GM18868 (cell line): ENCODE results near the gene MED13L.
"Not testable (repeated sequence)": the region's sequence is repeated elsewhere in the genome, so short reads cannot be mapped to it uniquely, and the experiment has no call there.

Experiments
- ATAC-seq: cut with Tn5 transposase; IDR thresholded peaks from one replicate; pipeline ENCODE4 v1.9.1; 2021; ENCODE audit warnings: mild to moderate bottlenecking, moderate library complexity; ENCODE audit not compliant: unreplicated experiment

MED13L gene

DNA sequence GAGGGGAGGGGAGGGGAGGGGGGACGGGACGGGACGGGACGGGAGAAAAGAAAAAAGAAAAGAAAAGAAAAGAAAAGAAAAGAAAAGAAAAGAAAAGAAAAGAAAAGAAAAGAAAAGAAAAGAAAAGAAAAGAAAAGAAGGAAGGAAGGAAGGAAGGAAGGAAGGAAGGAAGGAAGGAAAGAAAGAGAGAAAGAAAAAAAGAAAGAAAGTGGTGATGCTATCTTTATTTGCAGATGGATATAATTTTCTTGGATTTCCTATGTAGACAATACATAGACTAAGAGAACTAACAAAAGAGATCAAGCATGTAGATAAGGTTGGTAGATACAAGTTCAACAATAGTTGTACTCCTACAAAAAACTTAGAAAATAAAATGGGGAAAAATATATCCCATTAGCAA, 245.9 kb downstream of the MED13L start:
- ATAC-seq = not testable (repeated sequence)

DNA sequence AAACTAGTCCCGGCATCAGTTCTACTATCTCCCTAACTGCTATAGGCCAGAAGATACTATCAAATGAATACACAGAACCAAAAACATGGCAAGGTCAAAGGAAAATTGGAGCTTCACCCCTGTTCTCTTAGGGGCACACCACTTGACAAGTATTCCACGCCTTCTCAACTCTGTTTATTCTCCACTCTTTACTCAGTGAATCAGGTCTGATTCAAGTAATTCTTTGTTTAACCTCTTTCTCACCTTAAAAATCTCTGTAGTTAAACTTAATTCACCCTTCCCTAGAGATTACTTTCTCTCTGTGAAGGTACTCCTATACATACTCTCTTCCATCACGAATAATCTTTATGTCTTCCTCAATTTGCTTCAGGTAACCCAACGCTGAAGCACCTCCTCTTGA, 248.9 kb downstream of the MED13L start:
- no peak for ATAC-seq

DNA sequence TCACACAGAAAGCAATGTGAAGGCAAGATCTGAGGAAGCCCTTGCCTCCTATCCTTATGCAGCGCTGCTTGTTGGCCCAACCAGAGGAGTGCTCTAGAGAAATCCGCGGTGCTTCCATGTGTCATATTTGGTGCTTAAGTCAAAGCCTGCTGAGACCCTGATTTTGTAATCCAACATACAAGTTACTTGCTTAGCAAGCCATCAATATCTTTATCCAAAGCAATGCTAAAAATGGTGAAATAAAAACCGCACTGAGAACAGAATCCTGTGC, 250.0 kb downstream of the MED13L start:
- ATAC-seq = no peak

DNA sequence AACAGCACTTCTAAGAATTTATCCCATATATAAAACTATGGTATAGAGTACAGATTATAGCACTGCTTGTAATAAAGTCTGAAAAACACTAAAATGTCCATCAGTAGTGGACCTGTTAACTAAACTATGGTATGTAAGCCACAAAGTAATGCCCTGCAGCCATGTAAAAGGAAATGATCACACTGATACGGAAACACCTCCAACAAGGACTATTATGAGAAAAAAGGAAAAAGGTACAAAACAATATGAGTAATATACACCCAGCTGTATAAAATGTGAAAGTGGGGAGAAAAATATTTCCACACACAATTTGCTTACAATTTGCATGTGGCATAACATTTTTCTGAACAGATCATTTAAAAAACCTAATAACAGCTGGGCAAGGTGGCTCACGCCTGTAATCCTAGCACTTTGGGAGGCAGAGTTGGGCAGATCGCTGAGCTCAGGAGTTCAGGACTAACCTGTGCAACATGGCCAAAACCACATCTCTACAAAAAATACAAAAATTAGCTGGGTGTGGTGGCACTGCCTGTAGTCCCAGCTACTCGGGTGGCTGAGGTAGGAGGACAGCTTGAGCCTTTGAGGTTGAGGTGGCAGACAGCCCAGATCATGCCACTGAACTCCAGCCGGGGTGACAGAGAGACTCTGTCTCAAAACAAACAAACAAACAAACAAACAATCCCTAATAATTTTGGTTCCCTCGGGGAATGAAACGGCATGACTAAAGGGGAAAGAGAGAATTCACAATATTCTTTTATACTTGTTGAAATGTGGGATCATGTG, 250.5 kb downstream of the MED13L start:
- ATAC-seq = no peak

DNA sequence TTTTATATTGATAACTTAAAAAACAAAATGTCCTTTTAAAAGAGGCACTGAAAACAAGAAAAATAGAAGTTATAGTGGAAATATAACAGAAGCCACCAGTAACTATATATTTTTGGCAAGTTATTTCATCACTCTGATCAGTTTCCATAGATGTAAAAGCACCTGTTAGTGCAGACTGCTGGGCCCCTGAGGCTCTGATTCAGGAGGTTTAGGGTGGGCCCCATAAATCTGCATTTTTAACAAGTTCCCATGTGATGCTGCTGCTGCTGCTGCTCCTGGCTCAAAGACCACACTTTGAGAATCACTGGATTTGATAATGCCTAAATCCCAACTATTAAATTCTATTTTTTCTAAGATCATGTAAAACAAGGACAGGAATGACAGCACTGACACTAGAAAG, 251.1 kb downstream of the MED13L start:
- no peak for ATAC-seq

DNA sequence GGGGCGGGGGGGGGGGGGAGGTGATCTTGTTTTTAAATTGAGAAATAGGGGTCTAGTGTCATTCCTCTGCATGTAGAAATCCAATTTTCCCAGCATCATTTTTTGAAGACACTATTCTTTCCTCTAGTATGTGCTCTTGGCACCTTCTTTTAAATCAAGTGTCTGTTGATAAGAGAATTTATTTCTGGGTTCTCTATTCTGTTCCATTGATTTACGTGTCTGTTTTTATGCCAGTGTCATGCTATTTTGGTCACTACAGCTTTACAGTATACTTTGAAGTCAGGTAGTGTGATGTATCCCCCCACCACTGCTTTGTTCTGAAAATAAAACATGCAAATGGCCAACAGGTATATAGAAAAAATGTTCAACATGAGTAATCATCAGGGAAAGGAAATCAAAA, 252.7 kb downstream of the MED13L start:
- no peak for ATAC-seq

DNA sequence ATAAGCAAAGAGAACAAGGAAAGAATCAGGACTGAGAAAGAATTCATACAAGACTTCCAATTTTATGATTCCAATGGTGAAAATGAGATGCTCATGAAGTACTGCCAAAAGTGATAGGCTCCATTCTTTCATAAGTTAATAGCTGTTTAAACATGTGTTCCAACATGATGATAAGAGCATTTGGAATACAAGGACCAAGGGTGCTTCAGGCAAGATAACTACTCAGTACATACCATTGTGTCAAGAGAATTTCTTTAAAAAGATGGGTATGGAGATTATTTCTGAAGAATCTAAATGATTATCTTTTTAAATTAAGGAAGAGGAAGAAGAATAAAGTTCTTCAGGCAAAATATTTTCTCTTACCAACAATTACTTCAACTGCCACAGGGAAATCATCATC, 258.1 kb downstream of the MED13L start:
- no peak for ATAC-seq

DNA sequence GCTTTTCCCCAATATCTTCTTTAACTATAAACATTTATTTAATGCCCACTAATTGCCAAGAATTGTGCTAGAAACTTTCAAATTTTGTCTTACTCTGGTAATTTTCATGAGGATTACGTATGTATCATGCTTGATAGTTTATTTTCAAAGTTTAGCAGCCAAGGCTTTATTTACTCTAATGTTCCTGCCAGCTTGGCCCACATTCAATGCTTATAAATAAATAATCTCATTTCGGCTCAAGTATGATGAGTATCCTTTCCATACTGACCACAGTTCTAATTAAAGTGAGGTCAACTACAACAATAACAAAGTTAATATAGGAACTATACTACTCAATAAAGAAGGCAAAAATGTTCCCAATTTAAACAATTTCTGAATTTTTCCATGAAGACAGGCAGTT, 259.2 kb downstream of the MED13L start:
- no peak for ATAC-seq

DNA sequence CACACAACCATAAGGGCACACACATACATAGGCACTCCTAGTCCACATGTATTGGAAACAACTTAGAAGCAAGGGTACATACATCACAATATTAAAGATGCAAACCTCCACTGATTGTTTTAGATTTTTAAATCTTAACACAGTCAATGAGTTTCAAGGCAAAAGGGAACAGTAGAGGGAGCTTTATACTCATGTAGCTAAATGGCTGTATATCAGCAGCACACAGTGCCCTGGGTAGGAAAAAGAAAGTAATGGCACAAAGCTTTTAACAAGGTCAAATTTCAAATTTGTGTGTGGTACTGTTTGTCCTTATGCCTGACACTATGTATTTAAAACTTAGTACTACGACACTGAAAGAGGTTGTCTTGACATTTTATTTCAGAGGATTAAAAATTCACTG, 262.0 kb downstream of the MED13L start:
- ATAC-seq = no peak

DNA sequence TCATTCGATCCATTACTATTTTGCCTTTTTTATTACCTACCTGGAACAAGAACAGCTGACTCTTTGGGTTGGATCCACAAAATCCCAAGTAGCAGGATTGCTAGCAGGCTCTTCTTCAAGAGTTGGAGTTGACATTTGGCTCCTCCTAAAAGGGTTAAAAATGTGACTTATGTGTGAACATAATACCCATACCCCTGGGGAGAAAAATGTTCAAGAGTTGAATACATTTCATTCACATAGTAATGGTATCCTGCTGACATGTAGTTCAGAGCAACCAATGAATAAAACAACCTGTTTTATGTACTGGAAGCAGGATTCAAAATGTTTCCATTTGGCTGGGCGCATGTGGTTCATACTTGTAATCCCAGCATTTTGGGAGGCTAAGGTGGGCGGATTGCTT, 264.7 kb downstream of the MED13L start:
- no peak for ATAC-seq

DNA sequence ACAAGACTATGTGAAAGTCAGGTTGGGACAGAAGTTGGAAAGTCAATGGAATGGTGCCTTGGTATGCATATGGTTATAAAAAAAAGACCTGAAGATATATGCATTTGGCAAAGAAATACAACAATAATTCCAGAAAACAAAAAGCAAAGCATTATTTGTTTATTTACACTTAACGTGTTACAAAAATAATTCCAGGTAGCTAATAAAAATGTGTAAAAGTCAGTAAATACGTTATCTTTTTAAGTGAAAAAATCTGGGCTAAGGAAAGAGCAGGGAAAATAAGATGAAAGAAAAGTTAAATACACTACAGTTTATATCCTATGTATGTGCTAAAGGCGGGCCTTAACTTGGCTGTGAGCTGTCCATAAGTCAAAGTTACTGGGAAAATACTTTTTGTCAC, 266.3 kb downstream of the MED13L start:
- ATAC-seq = no peak

DNA sequence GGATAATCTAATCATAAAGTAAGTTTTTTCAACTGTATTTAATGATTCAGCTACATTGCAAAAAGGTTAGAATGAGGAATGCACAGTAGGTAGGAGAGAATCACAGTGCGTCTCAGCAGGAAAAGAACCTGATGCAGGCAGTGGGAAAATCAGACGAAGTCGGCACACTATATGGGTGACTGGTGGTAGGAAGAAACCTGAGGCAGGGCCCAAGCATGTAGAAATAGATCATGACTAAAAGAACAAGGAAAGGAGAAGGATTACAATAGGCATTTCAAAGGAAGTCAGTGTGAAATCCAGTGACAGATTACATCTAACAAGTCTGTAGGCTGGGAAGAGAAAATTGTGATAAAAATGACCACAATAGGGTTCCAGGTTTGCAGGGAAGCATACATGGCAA, 267.0 kb downstream of the MED13L start:
- ATAC-seq = no peak

DNA sequence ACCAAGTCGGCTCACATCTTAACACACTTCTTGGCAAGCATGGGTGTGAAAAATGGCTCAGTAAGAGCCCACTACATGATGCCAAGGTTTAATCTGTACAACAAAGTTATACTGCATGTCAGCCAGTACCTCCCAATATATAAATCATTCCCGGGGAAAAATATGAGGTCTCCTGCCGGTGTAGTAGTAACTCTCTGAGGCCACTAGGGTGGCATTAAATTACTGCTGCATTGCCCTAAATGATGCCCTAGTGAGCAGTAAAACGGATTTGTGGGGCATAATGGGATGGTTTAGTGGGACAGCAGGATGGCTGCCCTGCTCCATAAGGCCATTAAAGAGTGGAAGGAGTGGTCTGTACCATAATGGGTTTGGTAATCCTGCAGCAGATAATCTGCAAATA, 267.7 kb downstream of the MED13L start:
- no peak for ATAC-seq

DNA sequence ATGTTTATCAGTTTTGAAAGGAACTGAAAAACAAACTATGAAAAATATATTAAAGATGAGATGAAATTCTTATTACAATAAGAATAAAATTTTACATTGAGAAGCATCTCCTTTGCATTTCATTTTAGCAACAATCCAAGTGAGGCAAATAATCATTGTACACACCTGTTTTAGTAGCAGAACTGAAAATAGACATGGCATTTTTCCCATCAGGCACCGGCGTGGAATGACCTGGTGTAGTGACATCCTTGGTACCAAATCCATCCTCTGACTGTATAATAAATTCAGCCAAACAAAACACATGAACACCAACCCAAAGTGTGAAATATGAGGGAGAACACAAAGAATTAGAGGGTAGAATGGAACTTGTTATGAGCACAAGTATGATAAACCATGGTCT, 271.4 kb downstream of the MED13L start:
- no peak for ATAC-seq

DNA sequence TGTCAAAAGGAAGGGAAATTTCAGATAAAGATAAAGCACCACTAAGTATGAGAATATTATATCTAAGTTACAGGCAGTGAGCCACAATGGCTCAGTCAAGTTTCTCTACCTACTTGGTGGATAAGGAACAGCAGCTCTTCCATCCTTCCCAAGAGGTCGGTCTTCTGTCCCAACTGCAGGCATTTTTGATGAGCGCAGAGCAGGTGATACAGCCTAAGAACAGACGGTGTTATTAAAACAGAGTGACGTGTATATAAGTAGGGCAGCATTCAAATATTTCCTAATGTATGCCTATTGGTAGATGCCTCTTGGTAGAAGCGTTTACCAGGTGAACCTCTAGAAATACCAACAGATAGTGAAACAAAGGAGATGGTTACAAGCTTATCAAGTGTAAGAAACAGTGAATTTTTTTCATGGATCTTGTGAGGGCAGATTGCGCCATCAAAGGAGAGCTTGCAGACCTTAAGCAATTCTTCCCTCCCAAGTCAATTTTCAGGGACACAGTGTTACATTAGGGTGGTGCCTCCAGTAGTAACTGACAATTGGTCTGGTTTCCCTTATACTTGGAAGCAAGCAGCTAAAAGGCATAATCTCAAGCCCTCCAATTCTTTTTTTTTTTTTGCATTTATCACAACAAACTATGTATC, 274.5 kb downstream of the MED13L start:
- no peak for ATAC-seq

DNA sequence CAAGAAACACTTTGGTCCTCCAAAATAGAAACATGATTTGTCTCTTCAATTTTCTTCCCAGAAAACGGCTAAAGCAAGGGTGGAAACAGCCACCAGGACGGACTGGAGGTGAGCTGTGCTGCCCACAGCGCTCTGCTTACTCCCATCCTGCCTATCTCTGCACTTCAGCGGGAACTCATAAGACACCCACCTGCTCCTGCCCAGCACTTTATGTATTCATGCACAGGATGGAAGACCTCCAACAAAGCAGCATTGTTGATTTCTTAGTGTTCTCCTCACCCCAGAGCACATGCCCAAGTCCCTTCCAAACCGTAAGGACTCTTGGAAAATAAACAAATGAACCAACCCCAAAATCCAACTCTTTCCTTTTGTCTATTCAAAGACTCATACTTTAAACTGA, 277.2 kb downstream of the MED13L start:
- ATAC-seq = no peak

DNA sequence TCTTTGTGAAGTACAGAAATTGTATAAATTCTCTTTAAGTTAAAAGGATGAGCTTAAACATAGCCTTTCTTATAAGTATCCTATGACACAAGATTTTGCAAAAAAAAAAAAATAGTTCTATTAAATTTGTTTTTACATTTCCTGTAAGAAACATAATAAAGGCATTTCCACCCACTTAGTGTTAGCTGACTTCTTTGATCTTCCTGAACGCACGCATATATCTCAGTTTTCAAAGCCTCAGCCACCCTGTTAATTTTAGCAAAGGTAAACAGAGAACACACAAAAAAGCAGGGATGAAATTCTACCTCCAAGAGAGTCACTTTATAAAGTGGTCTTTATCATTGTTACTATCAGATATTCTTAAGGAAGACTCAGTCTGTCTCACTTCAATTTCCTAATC, 277.9 kb downstream of the MED13L start:
- ATAC-seq = no peak

DNA sequence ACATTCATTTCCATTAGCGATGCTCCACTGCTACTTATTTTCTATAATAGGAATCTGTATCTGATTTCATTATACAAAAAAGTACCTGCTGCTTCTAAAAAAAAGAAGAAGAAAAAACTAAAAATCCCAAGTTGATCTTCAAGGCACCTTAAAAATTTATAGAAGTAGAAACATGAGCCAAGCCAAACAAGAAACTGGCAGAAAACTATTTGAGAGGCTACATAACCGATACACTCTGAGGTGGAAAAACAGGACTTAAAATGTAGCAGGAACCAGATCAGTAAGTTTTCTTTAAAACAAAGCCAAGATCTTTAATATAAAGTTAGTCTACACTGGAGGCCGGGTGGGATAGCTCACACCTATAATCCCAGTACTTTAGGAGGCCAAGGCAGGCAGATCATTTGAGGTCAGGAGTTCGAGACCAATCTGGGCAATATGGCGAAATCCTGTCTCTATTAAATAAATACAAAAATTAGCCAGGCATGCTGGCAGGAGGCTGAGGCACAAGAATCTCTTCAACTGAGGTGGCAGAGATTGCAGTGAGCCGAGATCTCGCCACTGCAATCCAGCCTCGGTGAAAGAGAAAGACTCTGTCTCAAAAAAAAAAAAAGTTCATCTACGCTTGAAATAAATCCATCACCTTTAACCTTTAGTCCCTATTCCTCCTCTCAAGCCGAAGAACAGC, 278.6 kb downstream of the MED13L start:
- no peak for ATAC-seq

DNA sequence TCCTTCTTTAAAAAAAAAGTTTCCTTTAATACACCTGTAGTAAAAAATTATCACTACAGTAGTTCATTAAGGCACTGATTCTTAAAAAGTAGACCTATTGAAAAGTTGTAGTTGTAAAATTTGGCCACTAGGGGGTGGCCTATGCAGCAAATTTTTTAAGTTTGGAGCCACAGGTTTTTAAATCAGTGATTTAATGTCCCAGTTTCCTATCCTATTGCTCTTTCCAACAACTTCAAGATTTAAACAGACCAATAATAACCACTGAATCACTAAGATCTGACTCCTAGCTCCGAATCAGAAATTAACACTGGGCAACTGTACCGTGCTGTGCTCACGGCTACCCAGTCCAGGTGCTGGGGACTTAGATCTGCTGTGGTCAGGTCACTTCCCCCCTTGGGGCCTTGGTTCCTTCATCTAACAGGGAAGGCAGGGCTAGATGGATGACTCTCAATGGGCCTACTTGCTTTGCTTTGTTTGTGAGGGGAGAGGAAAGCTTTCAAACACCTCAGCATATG, 279.3 kb downstream of the MED13L start:
- no peak for ATAC-seq

DNA sequence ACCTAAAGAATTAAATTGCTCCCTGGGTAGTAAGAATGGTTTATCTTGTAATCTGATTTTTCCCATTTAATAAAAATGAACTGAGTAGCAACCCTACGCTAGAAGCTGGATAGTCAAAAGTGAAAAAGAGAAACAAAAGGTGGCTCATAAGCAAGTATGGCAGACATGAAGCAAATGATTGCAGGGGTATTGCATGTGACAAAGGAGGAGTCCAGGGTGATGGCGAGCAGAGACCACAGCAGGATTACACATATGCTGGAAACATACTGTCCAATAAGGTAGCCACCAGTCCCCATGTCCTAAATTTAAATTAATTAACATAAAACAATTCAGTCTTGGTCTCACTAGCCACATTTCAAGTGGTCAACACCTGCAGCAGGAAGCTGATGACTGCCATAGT, 283.8 kb downstream of the MED13L start:
- no peak for ATAC-seq

DNA sequence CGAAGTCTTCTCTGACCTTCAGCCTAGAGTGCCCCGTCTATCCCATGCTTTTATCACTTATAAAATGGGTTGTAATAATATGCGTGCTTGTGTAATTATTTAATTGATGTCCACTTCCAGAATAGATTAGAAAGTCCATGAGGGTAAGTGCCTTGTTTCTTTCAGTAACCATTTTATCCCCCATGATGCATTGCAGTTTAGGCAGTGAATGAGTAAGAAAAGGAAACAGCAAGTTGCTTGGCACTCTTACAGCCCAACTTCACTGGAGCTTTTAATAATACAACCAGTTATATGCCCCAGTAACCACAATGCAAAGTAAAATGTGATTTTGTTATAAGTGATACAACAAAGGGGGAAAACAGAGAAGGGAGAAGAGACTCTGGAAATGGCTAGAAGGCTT, 287.3 kb downstream of the MED13L start:
- no peak for ATAC-seq
